ENCODE results near the gene WDTC1. TPM values are rescaled to one million over a fixed set of nuclear protein-coding genes. Genes with fewer than 3 reads are reported as not detected.

The WDTC1 gene
- total RNA-seq, 6 experiments from 2014 or later: 17.6 to 22.7 (median 19.8) TPM

DNA sequence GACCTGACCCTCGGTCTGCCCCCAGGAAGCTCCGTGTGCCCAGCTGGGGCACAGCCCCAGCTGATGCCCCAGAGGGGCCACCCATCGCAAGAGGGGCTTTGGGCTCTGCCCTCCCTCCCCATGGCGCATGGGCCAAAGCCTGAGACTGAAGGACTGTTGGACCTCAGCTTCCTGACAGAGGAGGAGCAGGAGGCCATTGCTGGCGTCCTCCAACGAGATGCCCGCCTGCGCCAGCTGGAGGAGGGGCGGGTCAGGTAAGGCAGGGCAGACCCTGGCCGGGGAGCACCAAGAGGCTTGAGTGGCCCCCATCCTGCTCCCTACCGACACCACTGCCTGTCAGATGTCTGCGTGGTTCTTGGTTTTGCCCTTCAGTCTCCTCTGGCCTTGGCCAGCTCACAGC lies 110.8 kb downstream of the WDTC1 start:
- Histone ChIP-seq H3K36me3 (no peaks in the 10 kb centered on the region), H3K27ac (no peak overlapping the region), H3K4me1 (peaks cover 0 to 8% (median 0%) of the 10 kb centered on the region in 4 donors), H3K9me3 (no peaks in the 10 kb centered on the region), H3K4me3 (no peak overlapping the region), H3K27me3 (no peaks in the 10 kb centered on the region)
- intact Hi-C loops (cut with DNase I): no loop called here
- ATAC-seq (no peak), DNase-seq (no peak)
- no peak for TF ChIP-seq POLR2A (IDR thresholded peaks at IDR 0.05)
- TF ChIP-seq, protein P1, sequence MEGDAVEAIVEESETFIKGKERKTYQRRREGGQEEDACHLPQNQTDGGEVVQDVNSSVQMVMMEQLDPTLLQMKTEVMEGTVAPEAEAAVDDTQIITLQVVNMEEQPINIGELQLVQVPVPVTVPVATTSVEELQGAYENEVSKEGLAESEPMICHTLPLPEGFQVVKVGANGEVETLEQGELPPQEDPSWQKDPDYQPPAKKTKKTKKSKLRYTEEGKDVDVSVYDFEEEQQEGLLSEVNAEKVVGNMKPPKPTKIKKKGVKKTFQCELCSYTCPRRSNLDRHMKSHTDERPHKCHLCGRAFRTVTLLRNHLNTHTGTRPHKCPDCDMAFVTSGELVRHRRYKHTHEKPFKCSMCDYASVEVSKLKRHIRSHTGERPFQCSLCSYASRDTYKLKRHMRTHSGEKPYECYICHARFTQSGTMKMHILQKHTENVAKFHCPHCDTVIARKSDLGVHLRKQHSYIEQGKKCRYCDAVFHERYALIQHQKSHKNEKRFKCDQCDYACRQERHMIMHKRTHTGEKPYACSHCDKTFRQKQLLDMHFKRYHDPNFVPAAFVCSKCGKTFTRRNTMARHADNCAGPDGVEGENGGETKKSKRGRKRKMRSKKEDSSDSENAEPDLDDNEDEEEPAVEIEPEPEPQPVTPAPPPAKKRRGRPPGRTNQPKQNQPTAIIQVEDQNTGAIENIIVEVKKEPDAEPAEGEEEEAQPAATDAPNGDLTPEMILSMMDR (IDR thresholded peaks at IDR 0.05): no peak
- no CpG with 5 or more reads among the region's 12 CpGs for WGBS (ENCODE audit: insufficient coverage, low coverage, low lambda C conversion rate, missing lambda C conversion rate)

DNA sequence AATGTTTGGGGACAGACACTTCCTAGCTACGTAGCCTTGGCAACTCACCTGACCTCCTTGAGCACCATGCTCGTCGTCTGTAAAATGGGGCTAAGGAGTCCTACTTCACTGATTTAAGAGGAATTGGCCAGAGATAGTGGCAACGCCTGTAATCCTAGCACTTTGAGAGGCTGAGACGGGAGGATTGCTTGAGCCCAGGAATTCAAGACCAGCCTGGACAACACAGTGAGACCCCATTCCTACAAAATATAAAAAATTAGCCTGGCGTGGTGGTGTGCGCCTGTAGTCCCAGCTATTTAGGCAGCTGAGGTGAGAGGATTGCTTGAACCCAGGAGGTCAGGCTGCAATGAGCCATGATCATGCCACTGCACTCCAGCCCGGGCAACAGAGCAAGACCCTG lies 111.9 kb downstream of the WDTC1 start:
- 92% methylated on average over 4 of the region's 8 CpGs for WGBS (ENCODE audit: insufficient coverage, low coverage, low lambda C conversion rate, missing lambda C conversion rate)
- intact Hi-C loops (cut with DNase I): no loop called here
- Histone ChIP-seq H3K9me3 (no peaks in the 10 kb centered on the region), H3K27ac (no peak overlapping the region), H3K4me1 (peaks cover 0 to 8% (median 0%) of the 10 kb centered on the region in 4 donors), H3K4me3 (no peak overlapping the region), H3K36me3 (no peaks in the 10 kb centered on the region), H3K27me3 (no peaks in the 10 kb centered on the region)
- DNase-seq (no peak), ATAC-seq (no peak)
- no peak for TF ChIP-seq POLR2A (IDR thresholded peaks at IDR 0.05)
- TF ChIP-seq, protein P1 (IDR thresholded peaks at IDR 0.05): no peak

DNA sequence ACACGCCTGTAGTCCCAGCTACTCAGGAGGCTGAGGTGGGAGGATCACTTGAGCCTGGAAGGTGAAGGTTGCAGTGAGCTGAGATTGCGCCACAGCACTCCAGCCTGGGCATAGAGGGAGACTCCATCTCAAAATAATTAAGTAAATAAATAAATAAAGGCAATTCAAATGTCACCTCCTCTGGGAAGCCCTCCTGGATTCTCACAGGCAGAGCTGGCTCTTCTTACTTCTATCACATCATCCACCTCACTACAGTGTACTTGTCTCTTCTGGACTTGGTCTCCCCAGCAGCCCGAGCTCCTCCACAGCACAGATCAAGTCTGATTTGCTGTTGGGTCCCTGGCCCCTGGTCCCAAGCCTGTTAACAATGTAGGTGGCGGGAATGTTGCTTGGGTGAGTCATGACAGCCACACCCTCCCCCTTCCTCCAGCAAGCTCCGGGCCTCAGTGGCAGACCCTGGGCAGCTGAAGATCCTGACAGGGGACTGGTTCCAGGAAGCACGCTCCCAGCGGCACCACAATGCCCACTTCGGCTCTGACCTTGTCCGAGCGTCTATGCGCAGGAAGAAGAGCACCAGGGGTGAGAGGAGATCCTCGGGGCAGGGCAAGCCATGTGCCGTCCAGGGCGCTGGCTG lies 112.7 kb downstream of the WDTC1 start:
- ATAC-seq (no peak), DNase-seq (no peak)
- Histone ChIP-seq H3K27ac (no peak overlapping the region), H3K4me1 (peaks cover 0 to 8% (median 0%) of the 10 kb centered on the region in 4 donors), H3K9me3 (no peaks in the 10 kb centered on the region), H3K36me3 (no peaks in the 10 kb centered on the region), H3K27me3 (no peaks in the 10 kb centered on the region), H3K4me3 (no peak overlapping the region)
- TF ChIP-seq, protein P1 (IDR thresholded peaks at IDR 0.05): no peak
- no peak for TF ChIP-seq POLR2A (IDR thresholded peaks at IDR 0.05)
- intact Hi-C loops (cut with DNase I): no loop called here
- no CpG with 5 or more reads among the region's 14 CpGs for WGBS (ENCODE audit: insufficient coverage, low coverage, low lambda C conversion rate, missing lambda C conversion rate)

DNA sequence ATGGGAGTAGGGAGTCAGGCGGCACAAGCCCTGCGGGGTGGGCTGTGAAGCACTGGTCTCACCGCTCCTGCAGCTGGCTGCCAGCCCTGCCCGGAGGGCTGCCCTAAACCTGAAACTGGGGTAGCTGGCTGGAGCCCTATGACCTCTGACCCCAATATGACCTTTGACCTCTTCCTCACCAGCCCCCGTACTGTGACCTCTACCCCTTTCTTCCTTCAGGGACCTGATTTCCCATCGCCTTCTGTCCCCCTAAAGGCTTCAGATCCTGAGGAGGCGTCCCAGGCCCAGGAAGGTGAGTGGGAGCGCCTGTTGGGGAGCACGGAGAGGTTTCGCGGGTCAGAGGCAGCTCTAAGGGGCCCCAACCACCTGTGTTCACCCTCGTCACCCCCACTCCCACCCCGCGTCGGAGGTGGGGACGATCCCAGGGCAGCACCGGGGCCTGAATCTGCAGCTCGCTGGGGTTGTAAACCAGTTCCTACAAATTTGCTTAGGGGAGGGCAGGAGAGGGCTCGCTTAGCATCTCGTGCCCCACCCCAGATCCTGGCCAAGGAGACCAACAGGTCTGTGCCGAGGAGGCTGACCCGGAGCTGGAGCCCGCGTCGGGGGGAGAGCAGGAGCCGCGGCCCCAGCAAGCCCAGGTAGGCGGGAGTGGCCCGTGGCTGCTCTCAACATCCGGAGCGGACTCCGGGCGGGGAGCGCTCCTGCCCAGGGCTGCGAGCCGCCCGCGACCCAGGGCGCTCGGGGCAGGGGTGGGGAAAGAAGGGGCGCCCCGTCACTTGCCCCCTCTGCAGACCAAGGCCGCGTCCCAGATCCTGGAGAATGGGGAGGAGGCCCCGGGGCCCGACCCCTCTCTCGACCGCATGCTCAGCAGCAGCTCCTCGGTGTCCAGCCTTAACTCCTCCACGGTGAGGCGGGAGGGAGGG lies 114.7 kb downstream of the WDTC1 start:
- ATAC-seq (peak; percentile 52 to 71 (median 60)), DNase-seq (no peak)
- intact Hi-C loops (cut with DNase I): no loop called here
- no peaks in the 10 kb centered on the region for H3K9me3 ChIP-seq
- peak overlapping the region; percentile 2 to 32 (median 31) for H3K4me3 ChIP-seq
- H3K27me3 ChIP-seq: no peaks in the 10 kb centered on the region
- H3K27ac ChIP-seq: no peak overlapping the region
- peaks cover 0 to 8% (median 0%) of the 10 kb centered on the region in 4 donors for H3K4me1 ChIP-seq
- no peaks in the 10 kb centered on the region for H3K36me3 ChIP-seq
- 53% methylated on average over 3 of the region's 51 CpGs for WGBS (ENCODE audit: insufficient coverage, low coverage, low lambda C conversion rate, missing lambda C conversion rate)
- TF ChIP-seq POLR2A (IDR thresholded peaks at IDR 0.05): no peak
- TF ChIP-seq, protein P1 (IDR thresholded peaks at IDR 0.05): no peak

Data from right lobe of liver (tissue), 6 donors.